ENCODE results near the gene SYNE4.

Gene SYNE4

GRCh38 chr19:36023432-36023831, 14.8 kb upstream of the SYNE4 start:
- DNase-seq = no peak

DNA sequence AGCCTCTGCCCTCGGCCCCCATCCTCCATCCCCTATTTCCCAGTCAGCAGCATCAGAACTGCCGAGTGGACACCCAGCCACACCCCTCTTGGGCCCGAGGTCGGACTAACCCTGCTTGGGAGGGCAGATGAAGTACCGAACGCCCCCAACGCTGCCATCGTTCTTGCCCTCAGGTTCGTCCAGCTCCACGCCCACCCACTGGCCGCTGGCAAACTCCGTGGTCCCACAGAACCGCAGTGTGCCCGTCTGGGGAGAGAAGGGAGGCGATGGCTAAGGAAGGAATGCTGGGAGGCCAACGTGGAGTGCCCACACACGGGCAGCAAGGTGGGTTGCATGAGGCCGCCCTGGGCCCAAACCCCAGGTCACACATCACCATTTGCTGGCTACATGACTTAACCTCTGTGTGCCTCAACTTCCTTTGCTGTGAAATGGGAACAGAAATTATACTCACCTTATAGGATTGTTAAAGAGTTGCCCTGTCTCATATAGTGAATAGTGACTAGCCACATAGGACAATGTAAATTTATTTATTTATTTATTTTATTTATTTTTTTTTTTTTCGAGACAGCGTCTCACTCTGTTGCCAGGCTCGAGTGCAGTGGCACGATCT, 10.6 kb upstream of the SYNE4 start:
- DNase-seq = no peak

DNA sequence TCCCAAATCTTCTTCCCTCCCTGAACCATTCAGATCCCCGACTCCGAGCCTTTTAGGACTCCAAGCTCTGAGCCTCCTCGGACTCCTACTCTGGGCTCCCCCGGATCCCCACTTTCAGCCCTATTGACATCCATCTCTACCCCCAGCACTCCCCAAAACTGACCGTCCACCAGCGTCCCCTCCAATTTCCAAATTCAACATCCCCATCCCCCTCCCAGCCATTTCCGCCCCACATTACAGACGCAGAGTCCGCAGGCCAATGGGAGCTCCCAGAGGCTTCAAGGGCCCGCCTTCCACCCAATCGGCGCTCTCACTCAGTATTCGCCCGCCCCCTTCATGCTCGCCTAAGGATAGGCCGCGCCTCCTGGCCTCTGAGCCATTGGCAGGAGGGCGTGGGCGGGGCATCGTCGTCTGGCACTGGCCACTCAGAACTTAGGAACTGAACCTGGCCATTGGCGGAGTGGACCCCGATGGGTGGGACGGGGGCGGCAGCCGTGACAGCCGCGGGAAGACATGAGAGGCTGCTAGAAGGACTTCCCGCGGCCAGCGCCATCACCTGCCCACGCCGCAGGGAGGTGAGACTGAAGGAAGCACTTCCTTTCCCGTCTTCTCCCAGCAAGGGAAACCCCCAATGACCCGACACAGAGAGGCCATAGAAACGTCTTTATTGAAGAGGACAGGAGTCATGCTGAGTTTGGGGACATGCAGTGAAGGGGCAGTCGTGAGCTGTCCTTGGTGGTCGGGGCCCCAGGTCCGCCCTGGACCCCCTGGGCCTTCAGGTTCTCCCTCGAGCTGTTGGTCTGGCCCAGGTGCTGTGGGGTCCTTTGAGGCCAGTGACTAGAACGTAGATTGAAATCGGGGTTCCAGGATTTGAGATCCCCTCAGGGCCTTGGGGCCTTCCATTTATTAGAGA, 5.7 kb upstream of the SYNE4 start, which contains the start of gene ALKBH6:
TSS of gene ALKBH6 (minus strand) at position 202 of the 913 bp plus-strand sequence. CDS start 816 bp downstream, outside the sequence.
- peak; percentile 100 for DNase-seq

DNA sequence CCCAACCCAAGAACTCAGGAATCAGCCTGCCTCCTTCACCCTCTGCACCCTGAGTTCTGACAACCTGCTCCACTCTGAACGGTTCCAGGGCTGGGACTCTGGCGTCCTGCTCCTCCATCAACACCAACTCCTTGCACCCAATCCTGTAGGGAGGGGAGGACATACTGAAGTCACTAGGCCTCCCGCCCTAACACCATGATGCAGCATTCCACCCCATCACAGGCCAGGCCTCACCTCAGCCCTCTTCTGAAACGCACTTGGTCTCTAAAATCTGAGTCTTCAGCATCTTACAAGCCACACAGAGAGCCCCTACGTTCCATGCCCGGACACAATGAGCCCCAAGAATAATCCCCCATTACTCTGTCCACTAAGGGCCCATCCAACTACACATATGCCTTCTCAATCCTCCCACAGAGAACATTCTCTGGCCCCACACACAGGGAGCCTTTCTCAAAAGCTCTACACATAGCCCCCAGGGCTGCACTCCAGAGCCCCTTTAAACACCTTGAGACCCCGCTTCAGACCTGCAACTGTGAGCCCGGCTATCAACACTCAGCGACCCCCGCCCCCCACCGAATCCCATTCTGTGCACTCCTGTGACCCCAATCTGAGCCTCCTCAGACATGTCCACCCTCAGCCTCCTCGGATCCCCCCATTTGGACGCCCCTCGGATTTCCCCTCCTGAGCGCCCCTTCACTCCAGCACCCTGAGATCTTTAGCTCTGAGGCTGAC, 4.8 kb upstream of the SYNE4 start:
- DNase-seq = no peak

- no peak for DNase-seq
These were observed 1.8 kb upstream of the SYNE4 start for GRCh38 chr19:36010402-36010801.

DNA sequence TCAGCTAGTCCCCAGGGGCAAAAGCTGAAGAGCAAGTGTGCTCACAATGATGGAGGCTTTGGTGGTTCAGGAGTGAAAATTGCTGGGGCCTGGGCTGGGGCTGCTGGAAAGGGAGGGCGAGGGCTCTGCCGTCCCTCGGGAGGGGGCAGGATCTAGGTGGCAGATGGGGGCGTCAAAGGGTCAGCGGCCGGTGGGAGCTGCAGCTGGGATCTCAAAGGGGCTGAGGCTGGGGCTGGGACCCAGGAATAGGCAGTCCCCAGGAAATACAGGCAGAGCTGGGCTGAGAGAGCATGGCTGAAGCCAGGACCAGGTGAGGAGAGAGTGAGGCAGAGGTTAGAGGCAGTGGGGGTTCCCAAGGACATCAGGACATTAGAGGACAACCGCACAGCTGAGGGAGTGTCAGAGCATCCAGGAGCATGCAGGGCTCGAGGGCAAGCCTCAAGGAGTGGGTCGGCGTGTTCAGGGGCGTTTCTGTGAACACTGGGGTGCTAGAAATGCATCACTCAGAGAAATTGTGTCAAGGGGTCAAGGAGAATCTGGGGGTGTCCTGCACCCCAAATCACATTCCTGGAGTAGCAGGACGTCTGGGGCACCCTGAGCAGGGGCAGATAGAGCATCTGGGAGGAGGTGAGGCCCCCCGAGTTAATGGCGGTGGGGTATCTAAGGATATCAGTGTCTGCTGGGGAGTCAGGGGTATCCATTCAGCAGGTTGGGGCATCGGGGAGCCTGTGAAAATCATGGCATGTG, 1.2 kb upstream of the SYNE4 start:
- DNase-seq = no peak

DNA sequence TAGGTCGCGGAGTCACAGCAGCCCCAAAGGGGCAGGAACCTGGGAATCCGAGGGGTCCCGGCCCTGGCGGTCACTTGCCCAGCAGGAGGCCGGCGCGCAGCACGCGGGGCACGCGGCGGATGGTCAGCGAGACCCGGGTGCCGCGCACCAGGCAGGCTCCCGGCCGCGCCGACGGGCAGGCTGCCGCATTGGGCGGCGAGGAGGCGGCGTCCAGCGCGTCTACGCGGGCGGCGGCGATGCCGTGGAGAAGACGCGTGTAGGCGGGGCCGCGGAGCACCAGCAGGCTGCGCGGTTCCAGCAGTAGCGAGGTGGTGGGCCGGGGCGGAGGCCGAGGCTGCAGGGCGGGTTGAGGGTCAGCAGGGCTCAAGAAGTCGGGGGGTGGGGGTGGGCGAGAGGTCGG, 607 bp upstream of the SYNE4 start:
- peak; percentile 58 for DNase-seq

GRCh38 chr19:36006955-36007354, 1.7 kb downstream of the SYNE4 start:
- DNase-seq = no peak

DNA sequence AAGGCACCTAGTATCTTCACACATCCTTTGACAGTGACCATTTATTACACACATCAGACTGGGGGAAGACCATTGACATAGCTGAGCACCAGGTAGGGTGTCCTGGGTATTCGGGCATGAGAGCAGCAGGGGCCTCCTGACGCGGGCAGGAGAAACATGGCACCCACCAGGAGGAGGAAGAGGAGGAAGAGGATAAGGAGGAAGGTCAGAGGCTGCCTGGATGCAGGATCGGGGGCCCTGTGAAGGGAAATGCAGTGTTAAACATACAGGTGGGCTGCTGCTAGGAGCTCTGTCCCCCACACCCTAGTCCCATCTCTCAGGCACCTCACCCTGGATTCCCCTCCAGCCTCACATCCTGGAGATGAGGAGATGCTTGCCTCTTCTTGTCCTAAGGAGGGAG, 5.3 kb downstream of the SYNE4 start:
- DNase-seq = no peak

- no peak for DNase-seq
These were observed 7.0 kb downstream of the SYNE4 start for GRCh38 chr19:36001605-36002004.

- DNase-seq = no peak
These were observed 11.8 kb downstream of the SYNE4 start for GRCh38 chr19:35996777-35997176.

DNA sequence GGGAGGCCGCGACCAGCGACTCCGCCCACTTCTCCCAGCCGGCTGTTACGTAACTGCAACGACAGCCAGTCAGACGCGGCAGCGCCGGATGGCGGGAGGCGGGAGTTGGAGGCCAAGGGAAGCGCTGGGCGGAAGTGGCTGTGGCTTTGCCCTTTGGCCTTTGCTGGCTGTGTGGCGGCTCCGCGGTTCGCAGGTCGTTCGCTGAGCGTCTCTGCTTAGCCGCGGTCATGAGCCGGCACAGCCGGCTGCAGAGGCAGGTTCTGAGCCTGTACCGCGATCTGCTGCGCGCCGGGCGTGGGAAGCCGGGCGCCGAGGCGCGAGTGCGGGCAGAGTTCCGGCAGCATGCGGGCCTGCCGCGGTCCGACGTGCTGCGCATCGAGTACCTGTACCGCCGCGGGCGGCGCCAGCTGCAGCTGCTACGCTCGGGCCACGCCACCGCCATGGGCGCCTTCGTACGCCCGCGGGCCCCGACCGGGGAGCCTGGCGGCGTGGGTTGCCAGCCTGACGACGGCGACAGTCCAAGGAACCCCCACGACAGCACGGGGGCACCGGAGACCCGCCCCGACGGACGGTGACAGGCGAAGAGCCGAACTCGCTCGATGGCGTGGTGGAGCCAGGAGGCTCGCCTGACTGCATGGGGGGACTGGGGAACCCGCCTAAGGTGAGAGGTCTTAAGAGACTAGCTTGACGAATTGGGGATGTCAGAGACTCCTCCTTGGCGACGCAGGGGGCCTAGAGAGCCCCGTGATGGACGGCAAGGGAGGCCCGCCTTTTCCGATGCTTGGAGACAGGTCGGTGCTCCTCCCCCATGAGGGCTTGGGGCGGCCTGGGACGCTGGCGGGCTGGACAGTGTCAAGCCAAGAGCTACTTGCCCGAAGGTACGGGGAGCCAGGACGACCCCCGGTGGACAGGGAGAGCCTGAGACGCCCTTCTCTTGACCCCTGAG, 13.3 kb downstream of the SYNE4 start, which contains the start of gene SDHAF1:
TSS of gene SDHAF1 (plus strand) at position 141 of the 946 bp plus-strand sequence. CDS start at position 228, 87 bp downstream.
- DNase-seq = peak; percentile 95

DNA sequence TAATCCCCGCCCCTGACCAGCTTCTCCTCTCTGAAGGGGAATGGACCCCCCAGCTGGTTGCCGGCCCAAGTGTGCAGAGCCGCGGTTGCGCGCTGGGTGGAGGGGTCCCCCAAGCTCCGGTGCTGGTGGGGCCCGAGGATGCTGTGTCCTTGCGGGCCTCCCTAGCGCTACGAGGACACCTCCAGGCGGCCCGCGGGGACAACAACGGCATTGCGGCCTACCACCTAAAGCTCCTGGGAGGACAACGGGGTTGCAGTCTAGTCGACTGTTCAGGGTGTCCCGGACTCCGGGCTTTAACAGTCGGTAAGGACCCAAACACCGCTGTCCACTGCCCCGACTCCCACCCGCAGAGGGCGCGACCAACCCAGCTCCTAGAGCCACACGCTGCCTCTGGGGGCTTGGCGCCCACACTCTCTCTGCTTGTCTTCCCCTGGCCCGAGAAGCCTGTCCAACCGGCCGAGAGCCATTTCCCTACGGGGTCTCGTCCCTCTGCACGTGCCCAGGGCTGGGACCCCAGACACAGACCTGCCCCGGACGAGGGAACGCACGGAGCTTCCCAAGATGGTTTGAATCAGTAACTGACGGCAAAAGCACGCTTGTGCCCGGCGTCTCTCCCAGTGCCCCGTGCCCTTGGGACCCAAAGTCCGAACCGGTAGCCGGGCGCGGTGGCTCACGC, 14.6 kb downstream of the SYNE4 start:
- peak; percentile 12 for DNase-seq

GRCh38 chr19:35992907-35993765, 15.5 kb downstream of the SYNE4 start:
- no peak for DNase-seq

DNA sequence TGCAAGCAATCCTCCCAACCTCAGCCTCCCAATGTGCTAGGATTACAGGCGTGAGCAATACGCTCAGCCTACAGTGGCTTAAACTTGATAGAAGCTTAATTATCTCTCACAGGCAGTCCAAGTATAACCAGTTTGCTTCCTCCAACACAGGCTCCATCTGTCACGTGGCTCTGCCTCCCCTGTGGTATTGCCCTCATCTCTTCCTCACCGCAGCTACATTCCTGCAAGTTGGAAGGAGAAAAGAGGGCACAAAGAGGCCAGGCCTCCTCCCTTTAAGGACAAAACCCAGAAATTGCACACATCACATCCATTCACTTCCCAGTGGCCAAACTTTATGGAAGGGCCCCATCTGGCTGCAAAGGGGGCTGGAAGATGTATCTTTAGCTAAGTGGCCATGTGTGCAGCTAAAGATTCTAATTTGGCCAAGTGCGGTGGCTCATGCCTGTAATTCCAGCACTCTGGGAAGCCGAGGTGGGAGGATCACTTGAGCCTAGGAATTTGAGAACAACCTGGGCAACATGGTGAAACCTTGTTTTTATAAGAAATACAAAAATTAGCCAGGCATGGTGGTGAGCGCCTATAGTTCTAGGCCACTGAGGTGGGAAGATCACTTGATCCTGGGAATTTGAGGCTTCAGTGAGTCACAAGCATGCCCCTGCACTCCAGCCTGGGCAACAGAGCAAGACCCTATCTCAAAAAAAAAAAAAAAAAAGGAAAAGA, 16.7 kb downstream of the SYNE4 start:
- DNase-seq = no peak

- no peak for DNase-seq
These were observed 17.6 kb downstream of the SYNE4 start for GRCh38 chr19:35990771-35991730.

- no peak for DNase-seq
These were observed 18.5 kb downstream of the SYNE4 start for GRCh38 chr19:35990156-35990555.

- no peak for DNase-seq
These were observed 19.8 kb downstream of the SYNE4 start for GRCh38 chr19:35988824-35989223.

Measured in stimulated activated CD4-positive, alpha-beta T cell treated with anti-CD3 and anti-CD28 coated beads, Interleukin-4, amount 100 ng/mL, for 1 hour (primary cell).